GM12878 (cell line): ENCODE results near the gene TMEM39B. TPM values are rescaled to one million over a fixed set of nuclear protein-coding genes. Genes with fewer than 3 reads are reported as not detected.
"Not testable (repeated sequence)": the region's sequence is repeated elsewhere in the genome, so short reads cannot be mapped to it uniquely, and the experiment has no call there.

Source experiments
- ATAC-seq: fragments of 200-7000 bp; cut with Tn5 transposase; 3 replicates; pipeline ENCODE4 v1.9.1; 2020; ENCODE audit warnings: mild to moderate bottlenecking, moderate library complexity
- BruUV-seq: library from RNA; stranded (reverse); fragments of 400-500 nt; replicated peaks from 2 replicates; lab custom pipeline; 2021; lab: Mats Ljungman, UMichigan
- CTCF ChIA-PET: fragments of 300-600 bp; sonication (Branson Sonifier 250); formaldehyde crosslinking; extraction: SDS; loops from one replicate; lab custom pipeline; 2021; ENCODE audit warnings: inconsistent platforms; lab: Yijun Ruan, JAX
- POLR2A ChIA-PET: fragments of 350-600 bp; formaldehyde crosslinking; extraction: SDS; loops from one replicate; lab custom pipeline; 2021; ENCODE audit warnings: inconsistent platforms; lab: Charles Lee
- RAD21 ChIA-PET: fragments of 300-600 bp; sonication (Branson Sonifier 250); formaldehyde crosslinking; loops from one replicate; lab custom pipeline; 2023; ENCODE audit warnings: antibody characterized with exemption; ENCODE audit not compliant: unreplicated experiment; lab: Charles Lee
- SMC1A ChIA-PET: fragments of 300-600 bp; sonication (Branson Sonifier 250); formaldehyde crosslinking; loops from one replicate; lab custom pipeline; 2023; ENCODE audit not compliant: unreplicated experiment, uncharacterized antibody; lab: Charles Lee
- DNase-seq: peaks from one replicate; pipeline ENCODE4 v3.0.0-alpha.2; 2011; ENCODE audit warnings: low read depth, low spot score
- FAIRE-seq: peaks from 3 replicates; lab custom pipeline; 2011; peaks lifted over from hg19 to GRCh38; lab: Jason Lieb, UNC
- H2AFZ ChIP-seq: 2 replicates; pipeline ENCODE4 v1.6.0; 2011; ENCODE audit warnings: low read depth, low read length, control low read depth; ENCODE audit not compliant: control insufficient read depth
- H3K27ac ChIP-seq: 2 replicates; pipeline ENCODE4 v1.5.1; 2011; ENCODE audit warnings: control low read depth; ENCODE audit not compliant: control insufficient read depth, insufficient read depth
- H3K27me3 ChIP-seq, 2 experiments: replicated peaks in 1 of 2; 2 replicates each; pipeline versions ENCODE4 v1.6.0 to v1.6.1; 2011; ENCODE audit warnings: low read length in 1 of 2; ENCODE audit not compliant: control insufficient read depth in 2 of 2, insufficient read depth in 2 of 2
- H3K36me3 ChIP-seq, 2 experiments: 2 replicates each; pipeline ENCODE4 v1.5.1; 2011; ENCODE audit warnings: low read length in 1 of 2; ENCODE audit not compliant: control insufficient read depth in 2 of 2, insufficient read depth in 2 of 2
- H3K4me1 ChIP-seq: 2 replicates; pipeline ENCODE4 v1.6.1; 2011; ENCODE audit warnings: mild to moderate bottlenecking, low read length, moderate library complexity, mixed read lengths; ENCODE audit not compliant: control insufficient read depth, insufficient read depth
- H3K4me2 ChIP-seq: 2 replicates; pipeline ENCODE4 v1.6.0; 2011; ENCODE audit warnings: control low read depth; ENCODE audit not compliant: control insufficient read depth, insufficient read depth
- H3K4me3 ChIP-seq: fragments of 200-600 bp; sonication (generic); 2 replicates; pipeline ENCODE4 v1.5.1; 2016
- H3K79me2 ChIP-seq: 2 replicates; pipeline ENCODE4 v1.6.0; 2011; ENCODE audit warnings: low read length; ENCODE audit not compliant: control insufficient read depth, insufficient read depth
- H3K9ac ChIP-seq: 2 replicates; pipeline ENCODE4 v1.8.0; 2011; ENCODE audit warnings: low read length, control low read depth, mixed read lengths; ENCODE audit not compliant: control insufficient read depth, insufficient read depth
- H3K9me3 ChIP-seq: replicated peaks from 3 replicates; pipeline ENCODE4 v1.5.1; 2011; ENCODE audit warnings: mild to moderate bottlenecking, low read length; ENCODE audit not compliant: control insufficient read depth, insufficient read depth
- H4K20me1 ChIP-seq: 2 replicates; pipeline ENCODE4 v1.6.0; 2011; ENCODE audit not compliant: control insufficient read depth, insufficient read depth
- CREB1 ChIP-seq: IDR thresholded peaks from 2 replicates; pipeline ENCODE4 v1.6.1; 2012; ENCODE audit warnings: low read depth, mild to moderate bottlenecking, inconsistent platforms
- NR2F1 ChIP-seq: fragments of 450-650 bp; conservative IDR thresholded peaks from 2 replicates; pipeline ENCODE4 v1.6.1; 2017; ENCODE audit warnings: mild to moderate bottlenecking
- RELA ChIP-seq: fragments of 450-650 bp; IDR thresholded peaks from 2 replicates; pipeline ENCODE4 v1.8.0; 2014; ENCODE audit warnings: borderline replicate concordance; ENCODE audit not compliant: partially characterized antibody
- USF1 ChIP-seq: IDR thresholded peaks from 2 replicates; pipeline ENCODE4 v1.6.1; 2011; ENCODE audit warnings: borderline replicate concordance, low read depth, mild to moderate bottlenecking, moderate library complexity, mixed read lengths, low read length; ENCODE audit not compliant: insufficient read depth; ENCODE audit errors: extremely low read length
- whole genome bisulfite sequencing: methylation state at CpG from one replicate; pipeline ENCODE4 v1.1.6; 2016; ENCODE audit warnings: low lambda C conversion rate; ENCODE audit not compliant: insufficient replicate concordance, insufficient coverage; ENCODE audit errors: missing lambda C conversion rate; 5-methylcytosine and 5-hydroxymethylcytosine counted together
- in situ Hi-C: fragments of 300-500 bp; cut with MboI; formaldehyde crosslinking; loops from 9 replicates; pipeline ENCODE4 v1.14.3; 2018; ENCODE audit warnings: mixed read lengths
- intact Hi-C: fragments of 100-400 bp; cut with micrococcal nuclease; formaldehyde crosslinking; loops from one replicate; pipeline ENCODE4 v1.14.2; 2022; ENCODE audit not compliant: unreplicated experiment
- polyA plus RNA-seq, 11 experiments: library from polyadenylated mRNA; depleted of rRNA in 4 of 11; unstranded in 6 of 11; stranded (reverse) in 5 of 11; fragments of >200 nt; fragmentation: Nextera tagmentation in 4 of 11; fragmentation: Illumina TruSeq in 1 of 11; extraction: Ambion mirVana in 4 of 11; extraction: Trizol in 1 of 11; gene quantifications; 1 replicate in 1 of 11; 2 replicates in 10 of 11; pipeline versions ENCODE4 v1.2.1 to v1.2.3, GENCODE V29; 2011 to 2016; ENCODE audit warnings: inconsistent platforms in 2 of 11, missing spikeins in 2 of 11, low read depth in 1 of 11
- total RNA-seq, 4 experiments: library from RNA; depleted of rRNA in 3 of 4; stranded (reverse); fragments of >200 nt in 3 of 4; fragmentation: Illumina TruSeq in 1 of 4; extraction: Trizol in 1 of 4; gene quantifications; 2 replicates each; pipeline versions ENCODE4 v1.2.1 to v1.2.3, GENCODE V29; 2013 to 2021

TMEM39B gene
- total and polyA plus RNA-seq, 10 of the 15 experiments (the other 5 are each of a cell fraction or from before 2014, with no cell fraction given), result 2.3 to 27.2 (median 12.3) TPM

- SMC1A ChIA-PET, BruUV-seq, H3K36me3 ChIP-seq, H3K79me2 ChIP-seq, H3K9me3 ChIP-seq, H3K27me3 ChIP-seq, FAIRE-seq, H3K4me3 ChIP-seq, H4K20me1 ChIP-seq, H2AFZ ChIP-seq, DNase-seq, ATAC-seq, in situ Hi-C loops, H3K4me2 ChIP-seq, H3K9ac ChIP-seq, H3K27ac ChIP-seq, RAD21 ChIA-PET, intact Hi-C loops, H3K4me1 ChIP-seq: not testable (repeated sequence)
- ChIA-PET POLR2A (interaction anchor here (0.7 kb wide), 1 partner anchor 15 kb away, joined by 3 read pairs; no protein-coding TSS in a partner anchor), CTCF (interaction anchor here (0.6 kb wide), 1 partner anchor 546 kb away, joined by 4 read pairs; no protein-coding TSS in a partner anchor)
- 96% methylated on average over 9 of the region's 9 CpGs for WGBS
These were observed 61.2 kb downstream of the TMEM39B start for GRCh38 chr1:32133950-32134280.

- DNase-seq, result no peak
- TF ChIP-seq RELA (no peak), CREB1 (no peak), NR2F1 (no peak), USF1 (no peak)
- TF ChIP-seq, all 136 proteins: peak for 0
- no peaks in the 10 kb centered on the region; a peak in 1 of 4 replicates for H3K36me3 ChIP-seq
- no TSS peak for BruUV-seq
- H3K27me3 ChIP-seq, result no peaks in the 10 kb centered on the region
- intact Hi-C loops (no loop called here), in situ Hi-C loops (no loop called here)
- WGBS, result 78% methylated on average over 5 of the region's 5 CpGs
- ATAC-seq (no peak), FAIRE-seq (no peak)
- H3K9me3 ChIP-seq, result no peaks in the 10 kb centered on the region
- no peak overlapping the region for H3K9ac ChIP-seq
- H3K4me1 ChIP-seq, result no peaks in the 10 kb centered on the region
- H3K27ac ChIP-seq, result no peak overlapping the region
- ChIA-PET SMC1A (no interaction called here), RAD21 (no interaction called here), CTCF (interaction anchor here (1.4 kb wide), 1 partner anchor 63 kb away, joined by 6 read pairs; no protein-coding TSS in a partner anchor), POLR2A (no interaction called here)
- H4K20me1 ChIP-seq, result no peaks in the 10 kb centered on the region; the same call in 1 of the 2 replicates
- peaks cover 12% of the 10 kb centered on the region for H3K79me2 ChIP-seq
- no peak overlapping the region for H3K4me2 ChIP-seq
- H3K4me3 ChIP-seq, result no peak overlapping the region
- H2AFZ ChIP-seq, result no peak overlapping the region
These were observed 64.4 kb downstream of the TMEM39B start for GRCh38 chr1:32137111-32137510.
